DND-41 (cell line): ENCODE measurements around the gene TMEM26.

Experiments used
- ATAC-seq: fragments of 200-7000 bp; cut with Tn5 transposase; 3 replicates; pipeline ENCODE4 v1.9.1; 2021; ENCODE audit warnings: low read depth; ENCODE audit not compliant: insufficient read depth
- DNase-seq: peaks from one replicate; pipeline ENCODE4 v3.0.0-alpha.2; 2020
- H2AFZ ChIP-seq: 2 replicates; pipeline ENCODE4 v1.6.0; 2012; ENCODE audit warnings: low read depth, low read length
- H3K27ac ChIP-seq: 2 replicates; pipeline ENCODE4 v1.5.1; 2012; ENCODE audit warnings: low read length, inconsistent platforms
- H3K27me3 ChIP-seq: fragments of 200-600 bp; sonication (generic); 2 replicates; pipeline ENCODE4 v1.6.0; 2012; ENCODE audit warnings: low read length, mild to moderate bottlenecking, inconsistent platforms; ENCODE audit not compliant: insufficient read depth, poor library complexity
- H3K36me3 ChIP-seq: 2 replicates; pipeline ENCODE4 v1.5.1; 2012; ENCODE audit warnings: low read length, inconsistent platforms; ENCODE audit not compliant: insufficient read depth
- H3K4me1 ChIP-seq: 2 replicates; pipeline ENCODE4 v1.5.1; 2012; ENCODE audit warnings: mild to moderate bottlenecking, low read length; ENCODE audit not compliant: insufficient read depth
- H3K4me2 ChIP-seq: 2 replicates; pipeline ENCODE4 v1.6.0; 2012; ENCODE audit warnings: mild to moderate bottlenecking, moderate library complexity, low read length, inconsistent platforms; ENCODE audit not compliant: insufficient read depth
- H3K4me3 ChIP-seq, 2 experiments: fragments of 200-600 bp in 1 of 2; shearing (Covaris generic) in 1 of 2; 2 replicates each; pipeline ENCODE4 v1.5.1; 2012 to 2016; ENCODE audit warnings: inconsistent platforms in 2 of 2, low read length in 2 of 2, mild to moderate bottlenecking in 2 of 2, low read depth in 1 of 2, moderate library complexity in 1 of 2
- H3K79me2 ChIP-seq: 2 replicates; pipeline ENCODE4 v1.6.0; 2012; ENCODE audit warnings: low read length, inconsistent platforms; ENCODE audit not compliant: insufficient read depth
- H3K9ac ChIP-seq: 2 replicates; pipeline ENCODE4 v1.6.0; 2012; ENCODE audit warnings: low read depth, mild to moderate bottlenecking, inconsistent platforms, low read length, moderate library complexity
- H3K9me3 ChIP-seq: 2 replicates; pipeline ENCODE4 v1.5.1; 2012; ENCODE audit warnings: low read length, moderate library complexity, mild to moderate bottlenecking, inconsistent platforms; ENCODE audit not compliant: insufficient read depth, severe bottlenecking
- H4K20me1 ChIP-seq: 2 replicates; pipeline ENCODE4 v1.6.0; 2012; ENCODE audit warnings: low read length; ENCODE audit not compliant: insufficient read depth
- EZH2 ChIP-seq: IDR thresholded peaks from 3 replicates; pipeline ENCODE4 v1.6.1; 2012; ENCODE audit warnings: borderline replicate concordance, low read depth, mild to moderate bottlenecking, moderate library complexity, low read length, inconsistent platforms; ENCODE audit not compliant: severe bottlenecking
- TF ChIP-seq, protein P1 (sequence below): IDR thresholded peaks from 2 replicates; pipeline ENCODE4 v1.5.1; 2012; ENCODE audit warnings: borderline replicate concordance, low read length, moderate library complexity, mild to moderate bottlenecking; ENCODE audit not compliant: poor library complexity, severe bottlenecking; ENCODE audit errors: extremely low read depth

The TMEM26 gene

DNA sequence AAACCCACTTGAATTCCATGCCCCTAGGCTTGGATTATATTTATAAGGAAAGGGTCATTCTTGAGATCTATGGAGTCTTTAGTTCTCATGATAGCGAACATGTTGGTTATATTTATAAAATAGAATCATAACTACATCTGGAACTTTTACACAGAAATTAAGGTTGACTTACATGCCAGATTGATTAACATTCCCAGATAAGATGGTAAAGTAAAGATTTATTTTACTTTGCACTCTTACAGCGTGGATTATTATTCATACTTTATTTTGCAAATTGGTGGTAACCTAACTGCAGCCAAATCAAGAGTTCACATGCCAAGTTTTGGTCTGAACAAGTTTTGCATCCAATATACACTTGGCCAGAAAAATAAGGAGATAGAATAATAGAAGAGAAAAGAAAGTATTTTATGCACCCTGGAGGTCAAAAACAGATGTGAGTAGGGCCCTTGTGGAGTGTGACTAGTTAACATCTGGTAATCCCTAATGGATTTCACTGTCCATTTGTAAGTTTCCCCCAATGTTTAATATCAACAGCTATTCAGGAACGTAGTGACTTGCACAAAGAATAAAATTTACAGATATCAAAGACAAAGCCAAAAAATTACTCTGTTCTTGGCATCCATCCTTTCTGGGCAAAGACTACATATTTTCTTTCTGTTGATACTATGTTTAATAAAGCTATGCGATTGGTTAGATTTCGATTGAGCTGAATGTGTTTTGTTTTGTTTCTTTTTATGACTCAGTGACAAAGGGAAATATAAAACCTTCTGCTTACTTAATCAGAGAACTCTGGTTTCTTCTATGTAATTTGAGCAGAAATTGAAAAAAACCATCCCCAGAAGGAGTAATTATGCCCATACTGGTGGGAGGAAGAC, 10.1 kb upstream of the TMEM26 start:
- Histone ChIP-seq H3K4me1 (no peaks in the 10 kb centered on the region), H3K9ac (no peak overlapping the region), H4K20me1 (no peaks in the 10 kb centered on the region), H3K79me2 (no peaks in the 10 kb centered on the region), H3K27me3 (no peaks in the 10 kb centered on the region), H3K4me3 (no peak overlapping the region), H3K36me3 (no peaks in the 10 kb centered on the region), H3K4me2 (no peak overlapping the region), H2AFZ (no peak overlapping the region), H3K9me3 (no peaks in the 10 kb centered on the region), H3K27ac (no peak overlapping the region)
- no peak for ATAC-seq
- TF ChIP-seq, protein P1, sequence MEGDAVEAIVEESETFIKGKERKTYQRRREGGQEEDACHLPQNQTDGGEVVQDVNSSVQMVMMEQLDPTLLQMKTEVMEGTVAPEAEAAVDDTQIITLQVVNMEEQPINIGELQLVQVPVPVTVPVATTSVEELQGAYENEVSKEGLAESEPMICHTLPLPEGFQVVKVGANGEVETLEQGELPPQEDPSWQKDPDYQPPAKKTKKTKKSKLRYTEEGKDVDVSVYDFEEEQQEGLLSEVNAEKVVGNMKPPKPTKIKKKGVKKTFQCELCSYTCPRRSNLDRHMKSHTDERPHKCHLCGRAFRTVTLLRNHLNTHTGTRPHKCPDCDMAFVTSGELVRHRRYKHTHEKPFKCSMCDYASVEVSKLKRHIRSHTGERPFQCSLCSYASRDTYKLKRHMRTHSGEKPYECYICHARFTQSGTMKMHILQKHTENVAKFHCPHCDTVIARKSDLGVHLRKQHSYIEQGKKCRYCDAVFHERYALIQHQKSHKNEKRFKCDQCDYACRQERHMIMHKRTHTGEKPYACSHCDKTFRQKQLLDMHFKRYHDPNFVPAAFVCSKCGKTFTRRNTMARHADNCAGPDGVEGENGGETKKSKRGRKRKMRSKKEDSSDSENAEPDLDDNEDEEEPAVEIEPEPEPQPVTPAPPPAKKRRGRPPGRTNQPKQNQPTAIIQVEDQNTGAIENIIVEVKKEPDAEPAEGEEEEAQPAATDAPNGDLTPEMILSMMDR, result no peak
- TF ChIP-seq EZH2, result no peak
- no peak for DNase-seq

DNA sequence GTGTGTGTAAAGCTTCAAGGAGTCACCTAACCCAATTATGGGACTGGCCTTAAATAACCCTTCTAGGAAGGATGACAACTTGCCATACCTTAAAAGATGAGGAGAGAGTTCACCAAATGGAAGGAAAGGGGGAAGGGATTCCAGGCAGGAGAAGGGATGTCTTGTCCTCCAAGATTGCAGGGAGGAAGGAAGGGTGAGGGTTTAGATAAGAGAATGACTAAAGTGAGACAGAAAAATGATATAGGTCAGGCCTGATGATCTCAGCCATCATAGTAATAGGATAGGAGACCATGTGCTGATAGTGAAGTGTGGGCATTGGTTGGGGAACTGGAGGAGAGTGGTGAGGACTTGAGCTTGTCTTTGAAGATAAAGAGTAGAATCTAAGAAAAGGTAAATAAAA, 7.7 kb upstream of the TMEM26 start:
- Histone ChIP-seq H3K4me3 (no peak overlapping the region), H3K9ac (no peak overlapping the region), H3K36me3 (no peaks in the 10 kb centered on the region), H2AFZ (no peak overlapping the region), H3K9me3 (no peaks in the 10 kb centered on the region), H3K4me2 (no peak overlapping the region), H4K20me1 (no peaks in the 10 kb centered on the region), H3K79me2 (no peaks in the 10 kb centered on the region), H3K4me1 (no peaks in the 10 kb centered on the region), H3K27ac (no peak overlapping the region), H3K27me3 (no peaks in the 10 kb centered on the region)
- DNase-seq, result no peak
- ATAC-seq, result no peak
- TF ChIP-seq, protein P1, result no peak
- no peak for TF ChIP-seq EZH2

- no peaks in the 10 kb centered on the region for H3K79me2 ChIP-seq
- H3K36me3 ChIP-seq, result no peaks in the 10 kb centered on the region
- no peaks in the 10 kb centered on the region for H4K20me1 ChIP-seq
- ATAC-seq, result no peak
- TF ChIP-seq, protein P1, result no peak
- no peak for TF ChIP-seq EZH2
- H3K9me3 ChIP-seq, result no peaks in the 10 kb centered on the region
- no peak overlapping the region for H3K9ac ChIP-seq
- no peaks in the 10 kb centered on the region for H3K4me1 ChIP-seq
- DNase-seq, result no peak
- no peak overlapping the region for H3K27ac ChIP-seq
- no peak overlapping the region for H3K4me2 ChIP-seq
- no peaks in the 10 kb centered on the region for H3K27me3 ChIP-seq
- H3K4me3 ChIP-seq, result no peak overlapping the region
- H2AFZ ChIP-seq, result no peak overlapping the region
These were observed 4.8 kb upstream of the TMEM26 start for GRCh38 chr10:61458031-61458430.
